NCI-H345 treated with DMSO at 0.1 percent for 48 hours (cell line): ENCODE results near the gene AOPEP.

Experiments
- DNase-seq: peaks from one replicate; lab custom pipeline; 2025; ENCODE audit not compliant: unreplicated experiment; lab: John Stamatoyannopoulos, UW

The AOPEP gene

DNA sequence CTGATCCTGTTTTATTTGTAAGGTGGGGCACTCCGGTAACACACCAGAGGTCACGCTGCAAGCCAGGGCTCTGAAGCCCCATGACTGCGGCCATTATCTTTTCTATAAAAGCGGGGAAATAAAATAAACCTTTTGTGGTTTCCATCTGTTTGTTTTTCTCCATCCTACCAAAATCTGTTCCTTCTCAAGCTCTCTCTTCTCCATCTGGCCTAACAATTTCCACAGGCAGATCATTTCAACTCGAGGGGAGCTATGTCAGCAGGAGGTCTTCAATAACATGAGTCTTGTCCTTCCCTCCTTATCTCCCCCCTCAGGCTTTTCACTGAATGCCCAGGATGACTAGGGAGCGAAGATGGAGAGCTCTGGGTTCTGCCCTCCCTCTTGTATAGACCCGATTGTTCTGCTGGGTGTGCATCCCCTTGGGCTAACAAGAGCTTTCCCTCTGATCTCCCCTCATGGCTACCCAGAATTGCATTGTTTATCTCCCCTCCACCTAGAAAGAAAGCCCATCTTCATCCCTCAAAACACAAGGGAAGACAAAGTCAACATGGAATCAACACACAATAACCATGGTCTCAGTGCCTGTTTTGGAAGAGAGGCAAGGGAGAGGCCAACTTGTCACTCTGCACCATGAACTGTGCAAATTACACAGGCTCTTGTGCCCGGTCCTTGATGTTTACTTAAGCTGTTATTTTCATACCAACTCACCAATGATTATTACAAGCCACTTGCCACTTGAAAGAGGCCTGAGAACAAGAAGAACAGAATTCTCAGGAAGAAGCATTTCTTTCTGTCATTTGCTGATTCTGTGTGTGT, 403.2 kb downstream of the AOPEP start:
- DNase-seq: peak; percentile 41

DNA sequence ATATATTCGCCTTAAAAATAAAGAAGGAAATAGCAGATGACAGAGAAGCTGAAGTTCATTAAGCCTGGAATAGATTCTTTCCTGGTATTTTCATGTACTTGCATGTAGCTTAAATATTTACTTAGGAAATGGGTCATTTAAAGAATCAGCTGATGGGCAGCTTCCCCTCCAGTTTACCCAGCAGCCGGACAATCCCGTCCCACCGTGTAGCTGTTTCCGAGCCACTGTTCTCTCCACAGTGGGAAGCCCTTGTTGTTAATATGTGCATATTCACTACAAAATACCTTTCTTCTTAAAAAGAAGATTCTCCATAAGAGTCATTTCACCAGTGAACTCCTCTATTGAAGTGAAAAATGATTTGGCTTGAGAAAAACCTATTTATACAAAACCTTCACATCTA, 404.0 kb downstream of the AOPEP start:
- DNase-seq: no peak

GRCh38 chr9:95131023-95131943, 404.8 kb downstream of the AOPEP start:
- DNase-seq: peak; percentile 6

GRCh38 chr9:95132366-95133324, 406.1 kb downstream of the AOPEP start:
- no peak for DNase-seq

DNA sequence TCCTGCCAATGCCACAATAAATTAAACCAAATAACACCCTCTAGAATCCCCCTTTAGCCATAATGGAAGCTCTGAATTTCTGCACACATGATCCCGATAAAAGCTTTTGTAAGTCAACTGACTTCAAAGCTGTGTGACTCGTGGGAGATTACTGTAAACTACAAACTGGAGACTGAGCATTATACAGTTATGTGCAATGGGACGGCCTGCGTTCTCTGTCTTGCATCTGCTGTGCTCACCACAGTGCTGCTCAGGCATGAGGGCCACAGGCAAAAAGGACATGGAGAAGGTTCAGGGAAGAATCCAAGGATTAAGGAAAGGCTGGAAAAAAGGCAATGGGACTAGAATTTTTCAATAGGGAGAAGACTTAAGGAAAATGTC, 406.8 kb downstream of the AOPEP start:
- DNase-seq: no peak

- no peak for DNase-seq
Observed at GRCh38 chr9:95134457-95134881, 408.0 kb downstream of the AOPEP start.

- DNase-seq: no peak
Observed at GRCh38 chr9:95135756-95136155, 409.3 kb downstream of the AOPEP start.
